ENCODE measurements around the gene MYL4. TPM values are rescaled to one million over a fixed set of nuclear protein-coding genes. Genes with fewer than 3 reads are reported as not detected.

Gene MYL4
- total and polyA plus RNA-seq, 10 of the 15 experiments (the other 5 are each of a cell fraction or from before 2014, with no cell fraction given), result 0.23 to 1.6 (median 0.58) TPM; not detected in 3

GRCh38 chr17:47230864-47231263 is 21.7 kb downstream of the MYL4 start (continued):
- TF ChIP-seq, protein P1, sequence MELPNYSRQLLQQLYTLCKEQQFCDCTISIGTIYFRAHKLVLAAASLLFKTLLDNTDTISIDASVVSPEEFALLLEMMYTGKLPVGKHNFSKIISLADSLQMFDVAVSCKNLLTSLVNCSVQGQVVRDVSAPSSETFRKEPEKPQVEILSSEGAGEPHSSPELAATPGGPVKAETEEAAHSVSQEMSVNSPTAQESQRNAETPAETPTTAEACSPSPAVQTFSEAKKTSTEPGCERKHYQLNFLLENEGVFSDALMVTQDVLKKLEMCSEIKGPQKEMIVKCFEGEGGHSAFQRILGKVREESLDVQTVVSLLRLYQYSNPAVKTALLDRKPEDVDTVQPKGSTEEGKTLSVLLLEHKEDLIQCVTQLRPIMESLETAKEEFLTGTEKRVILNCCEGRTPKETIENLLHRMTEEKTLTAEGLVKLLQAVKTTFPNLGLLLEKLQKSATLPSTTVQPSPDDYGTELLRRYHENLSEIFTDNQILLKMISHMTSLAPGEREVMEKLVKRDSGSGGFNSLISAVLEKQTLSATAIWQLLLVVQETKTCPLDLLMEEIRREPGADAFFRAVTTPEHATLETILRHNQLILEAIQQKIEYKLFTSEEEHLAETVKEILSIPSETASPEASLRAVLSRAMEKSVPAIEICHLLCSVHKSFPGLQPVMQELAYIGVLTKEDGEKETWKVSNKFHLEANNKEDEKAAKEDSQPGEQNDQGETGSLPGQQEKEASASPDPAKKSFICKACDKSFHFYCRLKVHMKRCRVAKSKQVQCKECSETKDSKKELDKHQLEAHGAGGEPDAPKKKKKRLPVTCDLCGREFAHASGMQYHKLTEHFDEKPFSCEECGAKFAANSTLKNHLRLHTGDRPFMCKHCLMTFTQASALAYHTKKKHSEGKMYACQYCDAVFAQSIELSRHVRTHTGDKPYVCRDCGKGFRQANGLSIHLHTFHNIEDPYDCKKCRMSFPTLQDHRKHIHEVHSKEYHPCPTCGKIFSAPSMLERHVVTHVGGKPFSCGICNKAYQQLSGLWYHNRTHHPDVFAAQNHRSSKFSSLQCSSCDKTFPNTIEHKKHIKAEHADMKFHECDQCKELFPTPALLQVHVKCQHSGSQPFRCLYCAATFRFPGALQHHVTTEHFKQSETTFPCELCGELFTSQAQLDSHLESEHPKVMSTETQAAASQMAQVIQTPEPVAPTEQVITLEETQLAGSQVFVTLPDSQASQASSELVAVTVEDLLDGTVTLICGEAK (IDR thresholded peaks at IDR 0.05; ENCODE audit: borderline replicate concordance), result no peak
- TF ChIP-seq ZSCAN29 (IDR thresholded peaks at IDR 0.05), result no peak
- TF ChIP-seq, protein P2, sequence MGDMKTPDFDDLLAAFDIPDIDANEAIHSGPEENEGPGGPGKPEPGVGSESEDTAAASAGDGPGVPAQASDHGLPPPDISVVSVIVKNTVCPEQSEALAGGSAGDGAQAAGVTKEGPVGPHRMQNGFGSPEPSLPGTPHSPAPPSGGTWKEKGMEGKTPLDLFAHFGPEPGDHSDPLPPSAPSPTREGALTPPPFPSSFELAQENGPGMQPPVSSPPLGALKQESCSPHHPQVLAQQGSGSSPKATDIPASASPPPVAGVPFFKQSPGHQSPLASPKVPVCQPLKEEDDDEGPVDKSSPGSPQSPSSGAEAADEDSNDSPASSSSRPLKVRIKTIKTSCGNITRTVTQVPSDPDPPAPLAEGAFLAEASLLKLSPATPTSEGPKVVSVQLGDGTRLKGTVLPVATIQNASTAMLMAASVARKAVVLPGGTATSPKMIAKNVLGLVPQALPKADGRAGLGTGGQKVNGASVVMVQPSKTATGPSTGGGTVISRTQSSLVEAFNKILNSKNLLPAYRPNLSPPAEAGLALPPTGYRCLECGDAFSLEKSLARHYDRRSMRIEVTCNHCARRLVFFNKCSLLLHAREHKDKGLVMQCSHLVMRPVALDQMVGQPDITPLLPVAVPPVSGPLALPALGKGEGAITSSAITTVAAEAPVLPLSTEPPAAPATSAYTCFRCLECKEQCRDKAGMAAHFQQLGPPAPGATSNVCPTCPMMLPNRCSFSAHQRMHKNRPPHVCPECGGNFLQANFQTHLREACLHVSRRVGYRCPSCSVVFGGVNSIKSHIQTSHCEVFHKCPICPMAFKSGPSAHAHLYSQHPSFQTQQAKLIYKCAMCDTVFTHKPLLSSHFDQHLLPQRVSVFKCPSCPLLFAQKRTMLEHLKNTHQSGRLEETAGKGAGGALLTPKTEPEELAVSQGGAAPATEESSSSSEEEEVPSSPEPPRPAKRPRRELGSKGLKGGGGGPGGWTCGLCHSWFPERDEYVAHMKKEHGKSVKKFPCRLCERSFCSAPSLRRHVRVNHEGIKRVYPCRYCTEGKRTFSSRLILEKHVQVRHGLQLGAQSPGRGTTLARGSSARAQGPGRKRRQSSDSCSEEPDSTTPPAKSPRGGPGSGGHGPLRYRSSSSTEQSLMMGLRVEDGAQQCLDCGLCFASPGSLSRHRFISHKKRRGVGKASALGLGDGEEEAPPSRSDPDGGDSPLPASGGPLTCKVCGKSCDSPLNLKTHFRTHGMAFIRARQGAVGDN (IDR thresholded peaks at IDR 0.05), result 0 out of 2 replicates have a peak, but pooled peaks have one; percentile 9
- no peak for TF ChIP-seq MTA2 (IDR thresholded peaks at IDR 0.05; ENCODE audit: low read depth)
- no peak for TF ChIP-seq POU2F2 (IDR thresholded peaks at IDR 0.05; ENCODE audit: borderline replicate concordance, low read depth, low read length)
- TF ChIP-seq TCF7 (IDR thresholded peaks at IDR 0.05; ENCODE audit: borderline replicate concordance), result no peak
- no peak for TF ChIP-seq YY1 (IDR thresholded peaks at IDR 0.05; ENCODE audit: low read depth, low read length)
- no peak for TF ChIP-seq ATF2 (IDR thresholded peaks at IDR 0.05; ENCODE audit: low read length)
- no peak for TF ChIP-seq E2F4 (IDR thresholded peaks at IDR 0.05; ENCODE audit: low read depth, low read length)
- TF ChIP-seq ASH2L (IDR thresholded peaks at IDR 0.05; ENCODE audit: borderline replicate concordance, low read depth), result no peak
- TF ChIP-seq TCF3 (IDR thresholded peaks at IDR 0.05; ENCODE audit: borderline replicate concordance, insufficient read depth, low read depth, low read length), result no peak
- TF ChIP-seq, protein P3, sequence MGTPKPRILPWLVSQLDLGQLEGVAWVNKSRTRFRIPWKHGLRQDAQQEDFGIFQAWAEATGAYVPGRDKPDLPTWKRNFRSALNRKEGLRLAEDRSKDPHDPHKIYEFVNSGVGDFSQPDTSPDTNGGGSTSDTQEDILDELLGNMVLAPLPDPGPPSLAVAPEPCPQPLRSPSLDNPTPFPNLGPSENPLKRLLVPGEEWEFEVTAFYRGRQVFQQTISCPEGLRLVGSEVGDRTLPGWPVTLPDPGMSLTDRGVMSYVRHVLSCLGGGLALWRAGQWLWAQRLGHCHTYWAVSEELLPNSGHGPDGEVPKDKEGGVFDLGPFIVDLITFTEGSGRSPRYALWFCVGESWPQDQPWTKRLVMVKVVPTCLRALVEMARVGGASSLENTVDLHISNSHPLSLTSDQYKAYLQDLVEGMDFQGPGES (IDR thresholded peaks at IDR 0.05), result no peak
- TF ChIP-seq, protein P4, sequence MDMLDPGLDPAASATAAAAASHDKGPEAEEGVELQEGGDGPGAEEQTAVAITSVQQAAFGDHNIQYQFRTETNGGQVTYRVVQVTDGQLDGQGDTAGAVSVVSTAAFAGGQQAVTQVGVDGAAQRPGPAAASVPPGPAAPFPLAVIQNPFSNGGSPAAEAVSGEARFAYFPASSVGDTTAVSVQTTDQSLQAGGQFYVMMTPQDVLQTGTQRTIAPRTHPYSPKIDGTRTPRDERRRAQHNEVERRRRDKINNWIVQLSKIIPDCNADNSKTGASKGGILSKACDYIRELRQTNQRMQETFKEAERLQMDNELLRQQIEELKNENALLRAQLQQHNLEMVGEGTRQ (IDR thresholded peaks at IDR 0.05; ENCODE audit: borderline replicate concordance, low read depth, low read length), result no peak

Data from GM12878 (cell line).